ENCODE measurements around the gene MSI2.

The MSI2 gene

GRCh38 chr17:57425903-57426880, 169.9 kb downstream of the MSI2 start:
- Histone ChIP-seq H3K4me3 (ENCODE audit: low read length) (no peak overlapping the region), H4K8ac (ENCODE audit: low read depth, low read length) (no peak overlapping the region), H3K36me3 (ENCODE audit: control insufficient read depth, insufficient read depth, low read length) (no peaks in the 10 kb centered on the region), H2BK5ac (ENCODE audit: low read length) (no peak overlapping the region), H3K27ac (ENCODE audit: low read depth, low read length) (no peak overlapping the region), H2AK5ac (ENCODE audit: low read length) (no peak overlapping the region), H3K9ac (ENCODE audit: low read length) (no peak overlapping the region), H3K4ac (ENCODE audit: low read depth, low read length) (no peak overlapping the region), H3K56ac (ENCODE audit: low read length) (no peak overlapping the region), H3K79me2 (ENCODE audit: control insufficient read depth, insufficient read depth, low read length) (no peaks in the 10 kb centered on the region), H3K18ac (ENCODE audit: low read length) (peak overlapping the region; percentile 42), H3K4me1 (ENCODE audit: control insufficient read depth, low read depth, low read length) (peaks cover 15% of the 10 kb centered on the region), H4K5ac (ENCODE audit: low read length) (no peak overlapping the region), H3K27me3 (ENCODE audit: insufficient read depth, low read length, poor library complexity) (no peaks in the 10 kb centered on the region), H2BK120ac (ENCODE audit: low read depth, low read length) (peak overlapping the region; percentile 24), H3K4me2 (ENCODE audit: low read length) (no peak overlapping the region), H3K79me1 (ENCODE audit: low read length) (peaks cover 3% of the 10 kb centered on the region), H2BK15ac (replicated peaks; ENCODE audit: low read depth) (no peak overlapping the region), H3K23ac (ENCODE audit: low read length) (no peak overlapping the region)
- WGBS (ENCODE audit: extremely low coverage, insufficient coverage, low lambda C conversion rate) = no CpG with 5 or more reads among the region's 10 CpGs
- DNase-seq = peak; percentile 78

GRCh38 chr17:57429966-57430365, 173.6 kb downstream of the MSI2 start:
- no peak overlapping the region for H3K9ac ChIP-seq (ENCODE audit: low read length)
- no peak overlapping the region for H4K8ac ChIP-seq (ENCODE audit: low read depth, low read length)
- peaks cover 10% of the 10 kb centered on the region for H3K4me1 ChIP-seq (ENCODE audit: control insufficient read depth, low read depth, low read length)
- no peak overlapping the region for H3K27ac ChIP-seq (ENCODE audit: low read depth, low read length)
- H3K4me3 ChIP-seq (ENCODE audit: low read length) = no peak overlapping the region
- H3K23ac ChIP-seq (ENCODE audit: low read length) = no peak overlapping the region
- no peaks in the 10 kb centered on the region for H3K27me3 ChIP-seq (ENCODE audit: insufficient read depth, low read length, poor library complexity)
- H2BK5ac ChIP-seq (ENCODE audit: low read length) = no peak overlapping the region
- H3K4me2 ChIP-seq (ENCODE audit: low read length) = no peak overlapping the region
- no peak overlapping the region for H3K4ac ChIP-seq (ENCODE audit: low read depth, low read length)
- no peaks in the 10 kb centered on the region for H3K79me2 ChIP-seq (ENCODE audit: control insufficient read depth, insufficient read depth, low read length)
- H4K5ac ChIP-seq (ENCODE audit: low read length) = no peak overlapping the region
- WGBS (ENCODE audit: extremely low coverage, insufficient coverage, low lambda C conversion rate) = no CpG with 5 or more reads among the region's 4 CpGs
- H3K79me1 ChIP-seq (ENCODE audit: low read length) = peaks cover 2% of the 10 kb centered on the region
- H3K56ac ChIP-seq (ENCODE audit: low read length) = no peak overlapping the region
- no peak overlapping the region for H2AK5ac ChIP-seq (ENCODE audit: low read length)
- no peaks in the 10 kb centered on the region for H3K36me3 ChIP-seq (ENCODE audit: control insufficient read depth, insufficient read depth, low read length)
- H3K18ac ChIP-seq (ENCODE audit: low read length) = no peak overlapping the region
- H2BK120ac ChIP-seq (ENCODE audit: low read depth, low read length) = no peak overlapping the region
- no peak overlapping the region for H2BK15ac ChIP-seq (replicated peaks; ENCODE audit: low read depth)
- DNase-seq = no peak

- no peak overlapping the region for H3K4ac ChIP-seq (ENCODE audit: low read depth, low read length)
- no peaks in the 10 kb centered on the region for H3K36me3 ChIP-seq (ENCODE audit: control insufficient read depth, insufficient read depth, low read length)
- no peak overlapping the region for H4K5ac ChIP-seq (ENCODE audit: low read length)
These were observed 175.1 kb downstream of the MSI2 start for GRCh38 chr17:57431415-57431814.

GRCh38 chr17:57432507-57433277, 176.4 kb downstream of the MSI2 start:
- H3K4me2 ChIP-seq (ENCODE audit: low read length) = no peak overlapping the region
- H3K9ac ChIP-seq (ENCODE audit: low read length) = no peak overlapping the region
- no peak overlapping the region for H2BK120ac ChIP-seq (ENCODE audit: low read depth, low read length)
- no peak overlapping the region for H2AK5ac ChIP-seq (ENCODE audit: low read length)
- peak overlapping the region; percentile 36 for H3K56ac ChIP-seq (ENCODE audit: low read length)
- no peak overlapping the region for H3K18ac ChIP-seq (ENCODE audit: low read length)
- no peak overlapping the region for H4K8ac ChIP-seq (ENCODE audit: low read depth, low read length)
- no peak overlapping the region for H4K5ac ChIP-seq (ENCODE audit: low read length)
- H2BK15ac ChIP-seq (replicated peaks; ENCODE audit: low read depth) = no peak overlapping the region
- H3K27ac ChIP-seq (ENCODE audit: low read depth, low read length) = no peak overlapping the region
- H3K23ac ChIP-seq (ENCODE audit: low read length) = no peak overlapping the region
- H3K79me2 ChIP-seq (ENCODE audit: control insufficient read depth, insufficient read depth, low read length) = no peaks in the 10 kb centered on the region
- H3K36me3 ChIP-seq (ENCODE audit: control insufficient read depth, insufficient read depth, low read length) = no peaks in the 10 kb centered on the region
- H3K4ac ChIP-seq (ENCODE audit: low read depth, low read length) = no peak overlapping the region
- H3K4me3 ChIP-seq (ENCODE audit: low read length) = no peak overlapping the region
- peaks cover 2% of the 10 kb centered on the region for H3K79me1 ChIP-seq (ENCODE audit: low read length)
- no CpG with 5 or more reads among the region's 19 CpGs for WGBS (ENCODE audit: extremely low coverage, insufficient coverage, low lambda C conversion rate)
- peak; percentile 54 for DNase-seq
- H2BK5ac ChIP-seq (ENCODE audit: low read length) = no peak overlapping the region
- no peaks in the 10 kb centered on the region for H3K27me3 ChIP-seq (ENCODE audit: insufficient read depth, low read length, poor library complexity)
- H3K4me1 ChIP-seq (ENCODE audit: control insufficient read depth, low read depth, low read length) = no peaks in the 10 kb centered on the region

More at GRCh38 chr17:57431415-57431814, 175.1 kb downstream of the MSI2 start:
- no peak overlapping the region for H4K8ac ChIP-seq (ENCODE audit: low read depth, low read length)
- no CpG with 5 or more reads among the region's 3 CpGs for WGBS (ENCODE audit: extremely low coverage, insufficient coverage, low lambda C conversion rate)
- H3K4me3 ChIP-seq (ENCODE audit: low read length) = no peak overlapping the region
- H2BK15ac ChIP-seq (replicated peaks; ENCODE audit: low read depth) = no peak overlapping the region
- H2BK120ac ChIP-seq (ENCODE audit: low read depth, low read length) = no peak overlapping the region
- H3K79me1 ChIP-seq (ENCODE audit: low read length) = peaks cover 2% of the 10 kb centered on the region
- no peak overlapping the region for H3K56ac ChIP-seq (ENCODE audit: low read length)
- H3K27me3 ChIP-seq (ENCODE audit: insufficient read depth, low read length, poor library complexity) = no peaks in the 10 kb centered on the region
- no peak overlapping the region for H2AK5ac ChIP-seq (ENCODE audit: low read length)
- H2BK5ac ChIP-seq (ENCODE audit: low read length) = no peak overlapping the region
- H3K79me2 ChIP-seq (ENCODE audit: control insufficient read depth, insufficient read depth, low read length) = no peaks in the 10 kb centered on the region
- no peak overlapping the region for H3K9ac ChIP-seq (ENCODE audit: low read length)
- H3K4me2 ChIP-seq (ENCODE audit: low read length) = no peak overlapping the region
- H3K18ac ChIP-seq (ENCODE audit: low read length) = no peak overlapping the region
- DNase-seq = no peak
- H3K27ac ChIP-seq (ENCODE audit: low read depth, low read length) = no peak overlapping the region
- H3K23ac ChIP-seq (ENCODE audit: low read length) = no peak overlapping the region
- H3K4me1 ChIP-seq (ENCODE audit: control insufficient read depth, low read depth, low read length) = peaks cover 2% of the 10 kb centered on the region

GRCh38 chr17:57433452-57433851, 177.1 kb downstream of the MSI2 start:
- Histone ChIP-seq H3K4me1 (ENCODE audit: control insufficient read depth, low read depth, low read length) (no peaks in the 10 kb centered on the region), H2BK5ac (ENCODE audit: low read length) (no peak overlapping the region), H3K79me1 (ENCODE audit: low read length) (peaks cover 2% of the 10 kb centered on the region), H3K79me2 (ENCODE audit: control insufficient read depth, insufficient read depth, low read length) (no peaks in the 10 kb centered on the region), H3K27me3 (ENCODE audit: insufficient read depth, low read length, poor library complexity) (no peaks in the 10 kb centered on the region), H4K5ac (ENCODE audit: low read length) (no peak overlapping the region), H3K4ac (ENCODE audit: low read depth, low read length) (no peak overlapping the region), H3K18ac (ENCODE audit: low read length) (no peak overlapping the region), H2BK120ac (ENCODE audit: low read depth, low read length) (no peak overlapping the region), H2BK15ac (replicated peaks; ENCODE audit: low read depth) (no peak overlapping the region), H3K4me2 (ENCODE audit: low read length) (no peak overlapping the region), H4K8ac (ENCODE audit: low read depth, low read length) (no peak overlapping the region), H3K23ac (ENCODE audit: low read length) (no peak overlapping the region), H3K36me3 (ENCODE audit: control insufficient read depth, insufficient read depth, low read length) (no peaks in the 10 kb centered on the region), H3K56ac (ENCODE audit: low read length) (no peak overlapping the region), H3K4me3 (ENCODE audit: low read length) (no peak overlapping the region), H2AK5ac (ENCODE audit: low read length) (no peak overlapping the region), H3K27ac (ENCODE audit: low read depth, low read length) (no peak overlapping the region), H3K9ac (ENCODE audit: low read length) (no peak overlapping the region)
- no CpG with 5 or more reads among the region's 10 CpGs for WGBS (ENCODE audit: extremely low coverage, insufficient coverage, low lambda C conversion rate)
- peak; percentile 67 for DNase-seq
